Neural crest cell (in vitro differentiated cells): ENCODE measurements around the gene SGMS1. TPM values are rescaled to one million over a fixed set of nuclear protein-coding genes. Genes with fewer than 3 reads are reported as not detected.

Experiments
- DNase-seq: peaks from one replicate; pipeline ENCODE4 v3.0.0; 2021; ENCODE audit warnings: low read depth, mixed read lengths, low spot score
- H3K27ac Mint-ChIP-seq: one replicate; pipeline ENCODE4 v1.8.0; 2021; ENCODE audit warnings: mild to moderate bottlenecking, mixed read lengths; ENCODE audit not compliant: unreplicated experiment
- H3K27me3 Mint-ChIP-seq: 2 replicates; pipeline ENCODE4 v1.8.0; 2021; ENCODE audit warnings: low read depth, mild to moderate bottlenecking, mixed read lengths
- H3K36me3 Mint-ChIP-seq: 2 replicates; pipeline ENCODE4 v1.8.0; 2021; ENCODE audit warnings: low read depth, mild to moderate bottlenecking, mixed read lengths
- H3K4me1 Mint-ChIP-seq: 2 replicates; pipeline ENCODE4 v1.8.0; 2021; ENCODE audit warnings: mixed read lengths
- H3K4me3 Mint-ChIP-seq: one replicate; pipeline ENCODE4 v1.8.0; 2021; ENCODE audit warnings: mild to moderate bottlenecking, mixed read lengths
- H3K9me3 Mint-ChIP-seq: 2 replicates; pipeline ENCODE4 v1.8.0; 2021; ENCODE audit warnings: mixed read lengths
- CTCF ChIP-seq: fragments of 200-600 bp; sonication (generic); conservative IDR thresholded peaks from 2 replicates; pipeline ENCODE4 v1.5.0; 2021; ENCODE audit warnings: antibody characterized with exemption, mild to moderate bottlenecking
- total RNA-seq: library from RNA; stranded (reverse); gene quantifications from 2 replicates; pipeline ENCODE4 v1.2.1, GENCODE V29; 2021

The SGMS1 gene
- total RNA-seq, 1 donor from 2014 or later, result 14.4 TPM

GRCh38 chr10:50523357-50523756 lies 100.4 kb downstream of the SGMS1 start:
- Mint-ChIP-seq H3K27me3 (no peaks in the 10 kb centered on the region), H3K36me3 (peaks cover 4% of the 10 kb centered on the region), H3K9me3 (no peaks in the 10 kb centered on the region), H3K4me3 (no peak overlapping the region), H3K4me1 (peaks cover 17% of the 10 kb centered on the region), H3K27ac (no peak overlapping the region)
- no peak for TF ChIP-seq CTCF
- no peak for DNase-seq

DNA sequence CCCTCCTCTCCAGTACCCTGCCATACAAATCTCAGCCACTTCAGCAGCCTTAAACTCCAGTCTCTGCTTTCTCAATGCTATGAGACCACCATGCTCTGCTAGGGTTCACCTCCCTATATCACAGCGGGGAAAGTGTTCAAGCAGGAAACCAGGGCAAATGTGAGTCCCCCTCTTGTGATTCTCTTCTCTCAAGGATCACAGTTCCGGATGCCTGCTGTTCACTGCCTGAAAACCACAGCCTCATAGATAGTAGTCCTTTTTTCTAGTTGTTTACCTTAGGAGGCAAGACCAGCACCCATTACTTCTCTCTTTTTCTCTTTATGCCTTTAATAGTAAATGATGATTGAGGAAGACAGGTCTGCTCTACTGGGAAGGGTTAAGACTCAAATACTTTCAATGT lies 100.8 kb downstream of the SGMS1 start:
- peak overlapping the region; percentile 53 for H3K27ac Mint-ChIP-seq
- no peak overlapping the region for H3K4me3 Mint-ChIP-seq
- peaks cover 18% of the 10 kb centered on the region for H3K4me1 Mint-ChIP-seq
- H3K27me3 Mint-ChIP-seq, result no peaks in the 10 kb centered on the region
- no peak for DNase-seq
- no peak for TF ChIP-seq CTCF
- no peaks in the 10 kb centered on the region for H3K9me3 Mint-ChIP-seq
- H3K36me3 Mint-ChIP-seq, result peaks cover 4% of the 10 kb centered on the region

- H3K27ac Mint-ChIP-seq, result no peak overlapping the region
- peaks cover 43% of the 10 kb centered on the region for H3K4me1 Mint-ChIP-seq
- H3K9me3 Mint-ChIP-seq, result no peaks in the 10 kb centered on the region
- H3K4me3 Mint-ChIP-seq, result no peak overlapping the region
- no peaks in the 10 kb centered on the region for H3K36me3 Mint-ChIP-seq
- H3K27me3 Mint-ChIP-seq, result no peaks in the 10 kb centered on the region
- no peak for TF ChIP-seq CTCF
- DNase-seq, result no peak
These were observed 103.6 kb downstream of the SGMS1 start for GRCh38 chr10:50520115-50520514.

GRCh38 chr10:50517626-50518025 lies 106.1 kb downstream of the SGMS1 start:
- no peak for DNase-seq
- no peaks in the 10 kb centered on the region for H3K27me3 Mint-ChIP-seq
- H3K36me3 Mint-ChIP-seq, result no peaks in the 10 kb centered on the region
- no peak overlapping the region for H3K27ac Mint-ChIP-seq
- H3K4me1 Mint-ChIP-seq, result peaks cover 39% of the 10 kb centered on the region
- H3K9me3 Mint-ChIP-seq, result no peaks in the 10 kb centered on the region
- no peak overlapping the region for H3K4me3 Mint-ChIP-seq
- TF ChIP-seq CTCF, result no peak

- Mint-ChIP-seq H3K27ac (no peak overlapping the region), H3K36me3 (no peaks in the 10 kb centered on the region), H3K4me3 (no peak overlapping the region), H3K4me1 (peaks cover 48% of the 10 kb centered on the region), H3K27me3 (no peaks in the 10 kb centered on the region), H3K9me3 (no peaks in the 10 kb centered on the region)
- no peak for TF ChIP-seq CTCF
- DNase-seq, result no peak
These were observed 107.6 kb downstream of the SGMS1 start for GRCh38 chr10:50516171-50516570.

DNA sequence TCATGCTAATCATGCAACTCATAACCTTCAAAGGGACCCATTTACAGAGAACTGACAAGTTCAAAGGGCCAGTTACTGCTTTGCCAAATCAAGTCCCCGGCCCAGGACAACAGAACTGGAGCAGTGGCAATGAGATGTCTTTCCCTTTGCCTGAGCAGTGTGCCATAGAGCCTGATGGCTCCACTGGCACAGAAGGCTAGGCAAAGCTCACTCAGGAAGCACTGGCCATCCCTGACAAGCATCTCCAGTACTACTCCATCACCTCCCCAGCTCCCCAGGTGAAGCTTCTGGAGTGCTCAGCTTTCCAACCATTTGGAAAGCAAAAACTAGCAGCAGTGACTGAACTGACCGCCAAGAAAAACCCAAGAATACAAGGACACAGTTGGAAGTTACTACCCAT lies 108.3 kb downstream of the SGMS1 start:
- Mint-ChIP-seq H3K27me3 (no peaks in the 10 kb centered on the region), H3K9me3 (no peaks in the 10 kb centered on the region), H3K36me3 (no peaks in the 10 kb centered on the region), H3K4me1 (peaks cover 56% of the 10 kb centered on the region), H3K4me3 (no peak overlapping the region), H3K27ac (no peak overlapping the region)
- no peak for DNase-seq
- no peak for TF ChIP-seq CTCF
